HepG2 (cell line): ENCODE measurements around the gene ZBTB48. TPM values are rescaled to one million over a fixed set of nuclear protein-coding genes. Genes with fewer than 3 reads are reported as not detected.

Experiments
- ARID4A ChIP-seq: sonication (generic); formaldehyde crosslinking; IDR thresholded peaks from 2 replicates; pipeline ENCODE4 v1.5.0; 2020; ENCODE audit warnings: mild to moderate bottlenecking, missing genetic modification reagents, borderline replicate concordance
- ELF3 ChIP-seq: IDR thresholded peaks from 2 replicates; pipeline ENCODE4 v1.6.1; 2016; ENCODE audit warnings: missing genetic modification reagents, missing compliant biosample characterization
- ISL2 ChIP-seq: sonication (generic); formaldehyde crosslinking; IDR thresholded peaks from 2 replicates; pipeline ENCODE4 v1.5.0; 2020; ENCODE audit warnings: missing genetic modification reagents
- KDM4B ChIP-seq: sonication (generic); formaldehyde crosslinking; IDR thresholded peaks from 2 replicates; pipeline ENCODE4 v1.4.0; 2020; ENCODE audit warnings: missing genetic modification reagents
- NCOA1 ChIP-seq: sonication (generic); formaldehyde crosslinking; IDR thresholded peaks from 2 replicates; pipeline ENCODE4 v1.9.0; 2021; ENCODE audit warnings: missing genetic modification reagents
- NFKBIZ ChIP-seq: IDR thresholded peaks from 2 replicates; pipeline ENCODE4 v1.6.1; 2018; ENCODE audit warnings: missing genetic modification reagents, missing compliant biosample characterization
- PLRG1 ChIP-seq: fragments of 450-650 bp; conservative IDR thresholded peaks from 2 replicates; pipeline ENCODE4 v1.6.1; 2016
- PRPF4 ChIP-seq: fragments of 200-400 bp; formaldehyde crosslinking; IDR thresholded peaks from 2 replicates; pipeline ENCODE4 v1.6.1; 2016; ENCODE audit warnings: low read length, low read depth; ENCODE audit not compliant: poor library complexity, severe bottlenecking
- THYN1 ChIP-seq: sonication (generic); formaldehyde crosslinking; IDR thresholded peaks from 2 replicates; pipeline ENCODE4 v1.8.1; 2023; ENCODE audit warnings: low read depth, mild to moderate bottlenecking, moderate library complexity, missing genetic modification reagents, borderline replicate concordance
- U2AF2 ChIP-seq: fragments of 200-400 bp; formaldehyde crosslinking; IDR thresholded peaks from 2 replicates; pipeline ENCODE4 v1.6.1; 2017; ENCODE audit warnings: low read depth, mild to moderate bottlenecking, low read length
- ZBTB1 ChIP-seq: sonication (generic); formaldehyde crosslinking; IDR thresholded peaks from 2 replicates; pipeline ENCODE4 v1.4.0; 2020; ENCODE audit warnings: missing genetic modification reagents, borderline replicate concordance
- ZBTB7B ChIP-seq: sonication (generic); formaldehyde crosslinking; IDR thresholded peaks from 2 replicates; pipeline ENCODE4 v1.4.0; 2020; ENCODE audit warnings: missing genetic modification reagents
- ZNF644 ChIP-seq: IDR thresholded peaks from 2 replicates; pipeline ENCODE4 v1.6.1; 2016; ENCODE audit warnings: low read depth
- ZNF691 ChIP-seq: sonication (generic); formaldehyde crosslinking; IDR thresholded peaks from 2 replicates; pipeline ENCODE4 v1.4.0; 2020; ENCODE audit warnings: missing genetic modification reagents, low read depth, mild to moderate bottlenecking, borderline replicate concordance
- ZNF775 ChIP-seq: sonication (generic); formaldehyde crosslinking; IDR thresholded peaks from 2 replicates; pipeline ENCODE4 v1.4.0; 2020; ENCODE audit warnings: missing genetic modification reagents, mild to moderate bottlenecking, moderate library complexity, borderline replicate concordance
- ZSCAN25 ChIP-seq: sonication (generic); formaldehyde crosslinking; IDR thresholded peaks from 2 replicates; pipeline ENCODE4 v1.8.0; 2022; ENCODE audit warnings: mild to moderate bottlenecking, missing genetic modification reagents
- ZSCAN29 ChIP-seq: sonication (generic); formaldehyde crosslinking; conservative IDR thresholded peaks from 2 replicates; pipeline ENCODE4 v1.4.0; 2020; ENCODE audit warnings: mild to moderate bottlenecking, missing genetic modification reagents
- polyA plus RNA-seq, 8 experiments: library from polyadenylated mRNA; depleted of rRNA in 3 of 8; stranded (reverse) in 7 of 8; unstranded in 1 of 8; fragments of >200 nt; fragmentation: Illumina TruSeq in 4 of 8; extraction: Trizol in 4 of 8; gene quantifications; 2 replicates each; pipeline versions ENCODE4 v1.2.1 to v1.2.3, GENCODE V29; 2011 to 2016; ENCODE audit warnings: low read depth in 4 of 8, missing spikeins in 1 of 8, mixed read lengths in 1 of 8; ENCODE audit not compliant: insufficient read depth in 1 of 8
- total RNA-seq, 5 experiments: library from RNA; depleted of rRNA; stranded (reverse); fragments of >200 nt; fragmentation: Illumina TruSeq; extraction: Trizol; gene quantifications; 2 replicates each; pipeline ENCODE4 v1.2.3, GENCODE V29; 2016; ENCODE audit warnings: low read depth in 1 of 5
- TF ChIP-seq, protein P1 (sequence below): sonication (generic); formaldehyde crosslinking; IDR thresholded peaks from 2 replicates; pipeline ENCODE4 v1.5.1; 2020; ENCODE audit warnings: missing genetic modification reagents, mild to moderate bottlenecking, borderline replicate concordance
- TF ChIP-seq, protein P2 (sequence below): sonication (generic); formaldehyde crosslinking; IDR thresholded peaks from 2 replicates; pipeline ENCODE4 v1.9.0; 2021; ENCODE audit warnings: missing genetic modification reagents, mild to moderate bottlenecking, borderline replicate concordance
- TF ChIP-seq, protein P3 (sequence below): sonication (generic); formaldehyde crosslinking; IDR thresholded peaks from 2 replicates; pipeline ENCODE4 v1.5.0; 2020; ENCODE audit warnings: mild to moderate bottlenecking, missing genetic modification reagents

The ZBTB48 gene
- total and polyA plus RNA-seq, 2 of the 13 experiments (the other 11 are each of a cell fraction or from before 2014, with no cell fraction given), result 13.0 to 17.1 TPM

DNA sequence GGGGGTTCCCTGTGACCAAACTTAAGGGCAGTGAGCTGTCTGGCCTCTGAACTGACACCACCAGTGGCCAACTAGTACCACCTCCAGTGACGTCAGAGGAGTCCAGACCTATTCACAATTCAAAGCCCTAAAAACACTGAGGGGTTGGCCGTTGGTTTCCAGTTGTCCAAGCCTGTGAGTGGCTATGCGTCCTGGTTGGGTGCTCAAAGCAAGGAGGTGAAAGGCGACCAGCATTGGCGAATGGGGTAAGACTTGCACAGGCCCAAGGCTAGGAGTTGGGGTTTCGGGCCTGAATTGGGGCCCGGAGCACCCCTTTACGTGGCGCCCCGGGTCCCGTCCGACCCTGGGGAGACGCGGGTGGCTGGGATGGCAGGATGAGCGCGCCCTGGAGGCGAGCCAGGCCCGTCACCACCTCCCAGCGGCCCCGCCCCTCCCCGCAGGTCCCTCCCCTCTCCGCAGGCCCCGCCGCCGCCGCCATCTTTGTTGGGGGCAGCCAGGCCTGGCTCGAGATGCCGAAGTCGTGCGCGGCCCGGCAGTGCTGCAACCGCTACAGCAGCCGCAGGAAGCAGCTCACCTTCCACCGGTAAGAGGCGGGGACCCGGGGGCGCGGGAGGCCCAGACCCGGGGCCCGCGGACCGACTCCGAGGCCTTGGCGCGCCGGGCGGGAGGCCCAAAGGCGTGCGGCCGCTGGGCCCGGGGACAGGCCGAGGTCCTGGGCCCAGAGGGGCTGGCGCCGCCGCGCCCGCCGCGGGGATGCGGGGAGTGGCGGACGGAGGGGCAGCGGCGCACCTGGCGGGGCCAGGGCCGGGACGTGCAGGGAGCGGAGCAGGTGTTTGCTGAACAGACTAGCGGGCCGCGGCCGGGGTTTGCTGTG lies 45.2 kb downstream of the ZBTB48 start, which contains the start of gene THAP3 (continued):
- no peak for TF ChIP-seq ZNF691 (CRISPR knock-in tag)
- TF ChIP-seq NFKBIZ, result no peak
- no peak for TF ChIP-seq KDM4B (CRISPR knock-in tag)
- TF ChIP-seq, protein P1, sequence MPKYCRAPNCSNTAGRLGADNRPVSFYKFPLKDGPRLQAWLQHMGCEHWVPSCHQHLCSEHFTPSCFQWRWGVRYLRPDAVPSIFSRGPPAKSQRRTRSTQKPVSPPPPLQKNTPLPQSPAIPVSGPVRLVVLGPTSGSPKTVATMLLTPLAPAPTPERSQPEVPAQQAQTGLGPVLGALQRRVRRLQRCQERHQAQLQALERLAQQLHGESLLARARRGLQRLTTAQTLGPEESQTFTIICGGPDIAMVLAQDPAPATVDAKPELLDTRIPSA (CRISPR knock-in tag), result no peak
- no peak for TF ChIP-seq PRPF4
- no peak for TF ChIP-seq ELF3
- peak; percentile 49; the same call in 1 of the 2 replicates for TF ChIP-seq ZSCAN29 (CRISPR knock-in tag)
- TF ChIP-seq PLRG1, result no peak
- TF ChIP-seq ISL2, result peak; percentile 46; the same call in 1 of the 2 replicates
- no peak for TF ChIP-seq THYN1 (CRISPR knock-in tag)
- no peak for TF ChIP-seq ZSCAN25 (CRISPR knock-in tag)
- no peak for TF ChIP-seq NCOA1 (CRISPR knock-in tag)
- TF ChIP-seq, protein P2, sequence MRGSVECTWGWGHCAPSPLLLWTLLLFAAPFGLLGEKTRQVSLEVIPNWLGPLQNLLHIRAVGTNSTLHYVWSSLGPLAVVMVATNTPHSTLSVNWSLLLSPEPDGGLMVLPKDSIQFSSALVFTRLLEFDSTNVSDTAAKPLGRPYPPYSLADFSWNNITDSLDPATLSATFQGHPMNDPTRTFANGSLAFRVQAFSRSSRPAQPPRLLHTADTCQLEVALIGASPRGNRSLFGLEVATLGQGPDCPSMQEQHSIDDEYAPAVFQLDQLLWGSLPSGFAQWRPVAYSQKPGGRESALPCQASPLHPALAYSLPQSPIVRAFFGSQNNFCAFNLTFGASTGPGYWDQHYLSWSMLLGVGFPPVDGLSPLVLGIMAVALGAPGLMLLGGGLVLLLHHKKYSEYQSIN (CRISPR knock-in tag), result no peak
- TF ChIP-seq ZNF644 (CRISPR knock-in tag), result peak; percentile 60; the same call in 1 of the 2 replicates
- TF ChIP-seq, protein P3, sequence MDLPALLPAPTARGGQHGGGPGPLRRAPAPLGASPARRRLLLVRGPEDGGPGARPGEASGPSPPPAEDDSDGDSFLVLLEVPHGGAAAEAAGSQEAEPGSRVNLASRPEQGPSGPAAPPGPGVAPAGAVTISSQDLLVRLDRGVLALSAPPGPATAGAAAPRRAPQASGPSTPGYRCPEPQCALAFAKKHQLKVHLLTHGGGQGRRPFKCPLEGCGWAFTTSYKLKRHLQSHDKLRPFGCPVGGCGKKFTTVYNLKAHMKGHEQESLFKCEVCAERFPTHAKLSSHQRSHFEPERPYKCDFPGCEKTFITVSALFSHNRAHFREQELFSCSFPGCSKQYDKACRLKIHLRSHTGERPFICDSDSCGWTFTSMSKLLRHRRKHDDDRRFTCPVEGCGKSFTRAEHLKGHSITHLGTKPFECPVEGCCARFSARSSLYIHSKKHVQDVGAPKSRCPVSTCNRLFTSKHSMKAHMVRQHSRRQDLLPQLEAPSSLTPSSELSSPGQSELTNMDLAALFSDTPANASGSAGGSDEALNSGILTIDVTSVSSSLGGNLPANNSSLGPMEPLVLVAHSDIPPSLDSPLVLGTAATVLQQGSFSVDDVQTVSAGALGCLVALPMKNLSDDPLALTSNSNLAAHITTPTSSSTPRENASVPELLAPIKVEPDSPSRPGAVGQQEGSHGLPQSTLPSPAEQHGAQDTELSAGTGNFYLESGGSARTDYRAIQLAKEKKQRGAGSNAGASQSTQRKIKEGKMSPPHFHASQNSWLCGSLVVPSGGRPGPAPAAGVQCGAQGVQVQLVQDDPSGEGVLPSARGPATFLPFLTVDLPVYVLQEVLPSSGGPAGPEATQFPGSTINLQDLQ, result no peak
- TF ChIP-seq ZBTB7B, result no peak
- no peak for TF ChIP-seq ZNF775 (CRISPR knock-in tag)
- TF ChIP-seq ARID4A (CRISPR knock-in tag), result peak; percentile 60; the same call in 1 of the 2 replicates
- TF ChIP-seq U2AF2, result no peak
- no peak for TF ChIP-seq ZBTB1
